Limb (tissue), 2 donors: Measurements from ENCODE around the gene TLK1.
A peak's percentile ranks its signal among the peaks of the same experiment; 100 is the strongest.
"Not testable (repeated sequence)": the region's sequence is repeated elsewhere in the genome, so short reads cannot be mapped to it uniquely, and the experiment has no call there.

Experiments
- DNase-seq, 2 donors: peaks; one replicate each; pipeline ENCODE4 v3.0.0-alpha.2; 2016; ENCODE audit errors: extremely low spot score in 2 of 2

The TLK1 gene

DNA sequence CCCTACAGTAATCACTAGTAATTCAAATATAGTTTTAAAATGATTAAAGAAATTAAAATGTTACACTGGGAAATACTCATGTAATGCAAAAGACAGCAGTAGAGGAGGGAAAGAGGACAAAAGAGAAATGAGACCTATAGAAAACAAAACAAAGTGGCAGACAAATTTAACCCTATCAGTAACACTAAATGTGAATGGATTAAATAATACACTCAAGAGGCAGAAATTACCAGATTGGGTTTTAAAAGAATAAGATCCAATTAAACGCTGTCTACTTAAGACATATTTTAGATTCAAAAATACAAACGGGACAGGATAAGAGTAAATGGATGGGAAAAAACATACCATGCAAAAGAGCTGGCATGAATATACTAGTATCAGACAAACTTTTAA, 17.0 kb downstream of the TLK1 start:
- no peak for DNase-seq

DNA sequence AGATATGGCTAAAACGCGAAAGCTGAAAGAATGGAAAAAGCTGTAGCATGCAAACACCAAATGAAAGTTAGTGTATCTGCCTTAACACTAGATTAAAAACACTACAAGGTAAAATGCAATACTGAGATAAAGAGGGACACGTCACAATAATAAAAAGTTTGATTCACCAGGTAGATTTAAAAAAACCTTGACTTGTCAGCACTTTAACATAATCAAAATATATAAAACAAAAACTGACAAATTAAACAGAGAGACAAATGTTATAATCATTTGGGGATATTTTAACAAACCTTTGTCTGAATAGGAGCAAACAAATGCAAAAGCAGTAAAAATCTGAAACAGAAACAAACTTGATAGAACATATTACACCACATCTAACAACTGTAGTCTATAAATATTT, 18.3 kb downstream of the TLK1 start:
- DNase-seq = no peak

DNA sequence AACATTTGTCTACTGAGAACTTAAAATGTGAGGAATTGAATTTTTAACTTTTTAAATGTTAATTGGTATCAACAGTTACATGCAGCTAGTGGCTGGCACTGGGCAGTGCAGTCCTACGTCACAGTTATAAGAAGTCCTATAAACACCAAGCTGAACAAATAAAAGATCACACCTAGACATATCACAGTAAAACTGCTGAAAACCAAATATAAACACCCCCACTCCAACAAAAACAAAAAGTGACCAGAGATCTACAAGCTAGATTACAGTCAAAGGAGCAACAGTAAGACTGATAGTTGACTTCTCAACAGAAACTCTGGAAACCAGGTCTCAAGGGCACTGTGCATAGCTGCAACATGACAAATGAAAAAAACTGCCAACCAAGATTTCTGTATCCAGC, 19.4 kb downstream of the TLK1 start:
- no peak for DNase-seq

DNA sequence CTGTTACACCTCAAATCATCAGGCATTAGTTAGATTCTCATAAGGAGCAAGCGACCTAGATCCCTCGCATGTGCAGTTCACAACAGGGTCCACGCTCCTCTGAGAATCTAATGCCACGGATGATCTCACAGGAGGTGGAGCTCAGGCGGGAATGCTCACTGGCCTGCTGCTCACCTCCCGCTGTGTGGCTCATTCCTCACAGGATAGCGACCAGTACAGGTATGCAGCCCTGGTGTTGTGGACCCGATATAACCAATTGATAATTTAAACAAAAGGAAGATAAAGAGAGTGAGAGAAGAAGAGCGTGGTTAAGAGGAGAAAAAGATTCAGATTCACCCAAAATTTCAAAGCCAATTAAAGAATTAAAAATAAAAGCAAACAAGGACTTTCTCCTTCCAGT, 20.8 kb downstream of the TLK1 start:
- DNase-seq = no peak

DNA sequence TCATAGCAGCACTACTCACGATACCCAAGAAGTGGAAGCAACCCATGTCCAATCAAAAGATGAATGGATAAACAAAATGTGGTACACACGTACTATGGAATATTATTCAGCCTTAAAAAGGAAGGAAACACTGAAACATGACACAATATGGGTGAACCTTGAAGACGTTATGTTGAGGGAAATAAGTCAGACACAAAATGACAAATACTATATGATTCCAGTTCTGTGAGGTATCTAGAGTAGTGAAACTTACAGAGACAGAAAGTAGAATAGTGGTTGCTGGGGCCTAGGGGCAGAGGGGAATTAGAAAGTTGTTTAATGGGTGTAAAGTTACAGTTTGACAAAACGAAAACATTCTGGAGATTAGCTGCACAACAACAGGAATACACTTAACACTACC, 24.7 kb downstream of the TLK1 start:
- DNase-seq = no peak

DNA sequence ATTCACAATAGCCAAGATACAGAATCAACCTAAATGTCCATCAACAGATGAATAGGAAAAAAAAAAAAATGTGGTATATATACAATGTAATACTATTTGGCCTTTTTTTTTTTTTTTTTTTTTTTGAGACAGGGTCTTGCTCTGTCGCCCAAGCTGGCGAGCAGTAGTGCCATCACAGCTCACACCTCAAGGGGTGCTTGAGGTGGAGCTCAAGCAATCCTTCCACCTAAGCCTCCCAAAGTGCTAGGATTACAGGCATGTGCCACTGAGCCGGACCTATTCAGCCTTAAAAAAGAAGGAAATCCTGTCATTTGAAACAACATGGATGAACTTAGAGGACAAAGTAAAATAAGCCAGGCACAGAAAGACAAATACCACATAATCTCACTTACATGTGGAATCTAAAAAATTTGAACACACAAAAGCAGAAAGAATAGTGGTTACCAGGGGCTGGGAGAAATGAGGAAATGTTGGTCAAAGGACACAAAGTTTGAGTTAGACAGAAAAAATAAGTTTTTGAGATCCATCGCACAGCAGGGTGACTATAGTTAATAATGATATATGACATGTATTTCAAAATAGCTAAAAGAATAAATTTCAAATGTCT, 26.0 kb downstream of the TLK1 start:
- DNase-seq = no peak

DNA sequence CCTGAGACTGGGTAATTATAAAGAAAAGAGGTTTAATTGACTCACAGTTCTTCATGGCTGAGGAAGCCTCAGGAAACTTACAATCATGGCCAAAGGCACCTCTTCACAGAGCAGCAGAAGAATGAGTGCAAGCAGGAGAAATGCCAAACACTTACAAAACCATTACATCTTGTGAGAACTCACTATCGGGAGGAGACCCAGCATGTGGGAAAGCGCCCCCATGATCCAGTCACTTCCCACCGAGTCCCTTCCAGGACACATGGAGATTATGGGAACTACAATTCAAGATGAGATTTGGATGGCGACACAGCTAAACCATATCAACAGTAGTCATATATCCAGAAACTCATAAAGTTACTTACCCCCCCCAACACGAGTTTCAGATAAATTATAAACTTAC, 28.6 kb downstream of the TLK1 start:
- DNase-seq = no peak

DNA sequence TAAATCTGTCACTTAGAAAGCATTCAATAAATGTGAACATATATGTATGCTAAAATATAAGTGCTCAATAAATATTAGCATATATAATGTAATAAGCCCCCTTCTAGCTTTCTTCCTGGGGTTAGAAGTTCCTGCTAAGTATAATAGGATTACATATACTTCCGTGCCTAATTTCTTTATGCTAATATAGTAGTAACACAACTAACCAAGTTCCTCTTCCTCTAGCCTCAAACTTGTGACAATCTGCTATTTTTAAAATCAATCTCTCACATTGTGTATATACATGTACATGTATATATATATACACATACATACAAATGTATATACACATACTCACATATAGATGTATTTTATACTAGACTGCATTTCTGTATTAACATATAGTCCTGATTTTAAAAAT, 32.2 kb downstream of the TLK1 start:
- no peak for DNase-seq

DNA sequence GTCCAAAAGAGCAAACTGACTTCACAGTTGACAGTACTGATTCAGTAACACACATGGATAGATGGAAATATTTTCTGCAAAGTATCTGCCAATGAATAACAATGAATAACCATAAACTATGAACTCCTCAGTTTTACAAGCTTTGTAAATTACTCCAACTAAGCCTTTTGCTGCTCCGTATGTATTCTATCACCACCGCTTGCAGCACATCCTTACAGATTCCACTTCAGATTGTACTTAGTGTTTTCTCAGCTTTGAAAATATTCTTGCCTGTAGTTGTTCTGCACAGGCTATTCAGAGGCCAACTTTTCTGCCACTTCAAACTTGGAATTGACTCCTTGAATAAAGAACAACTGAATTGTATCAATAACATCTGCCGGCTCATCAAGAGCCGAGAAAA, 36.2 kb downstream of the TLK1 start:
- no peak for DNase-seq

DNA sequence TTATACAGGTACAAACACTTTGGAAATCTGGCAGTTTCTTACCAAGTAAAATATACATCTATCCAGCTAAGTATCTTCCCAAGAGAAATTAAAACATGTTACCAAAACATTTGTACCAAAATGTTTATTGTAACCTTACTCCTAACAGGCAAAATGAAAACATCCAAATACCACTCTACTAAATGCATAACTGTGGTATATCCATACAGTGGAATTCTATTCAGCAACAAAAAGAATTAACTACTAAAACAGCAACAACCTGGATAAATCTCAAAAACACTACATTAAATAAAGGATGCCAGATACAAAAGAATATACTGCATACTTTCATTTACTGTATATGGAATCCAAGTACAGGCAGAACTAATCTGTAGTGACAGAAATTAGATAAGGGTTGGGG, 51.1 kb downstream of the TLK1 start:
- DNase-seq = no peak

DNA sequence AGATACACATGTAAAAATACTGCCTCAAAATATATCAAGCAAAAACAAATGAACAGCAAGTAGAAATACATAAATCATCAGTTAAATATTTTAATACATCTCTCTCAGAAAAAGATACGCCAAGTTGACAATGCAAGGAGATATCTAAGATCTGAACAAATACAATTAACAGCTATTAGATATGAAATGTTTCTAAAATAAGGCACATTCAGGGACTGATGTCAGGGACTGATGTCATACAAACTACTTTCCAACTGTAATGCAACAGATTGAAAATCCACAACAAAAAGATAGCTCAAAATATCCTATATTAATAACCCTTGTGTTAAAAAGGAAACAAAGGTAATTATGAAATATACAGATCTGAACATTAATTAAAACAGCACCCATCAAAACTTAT, 51.7 kb downstream of the TLK1 start:
- no peak for DNase-seq

DNA sequence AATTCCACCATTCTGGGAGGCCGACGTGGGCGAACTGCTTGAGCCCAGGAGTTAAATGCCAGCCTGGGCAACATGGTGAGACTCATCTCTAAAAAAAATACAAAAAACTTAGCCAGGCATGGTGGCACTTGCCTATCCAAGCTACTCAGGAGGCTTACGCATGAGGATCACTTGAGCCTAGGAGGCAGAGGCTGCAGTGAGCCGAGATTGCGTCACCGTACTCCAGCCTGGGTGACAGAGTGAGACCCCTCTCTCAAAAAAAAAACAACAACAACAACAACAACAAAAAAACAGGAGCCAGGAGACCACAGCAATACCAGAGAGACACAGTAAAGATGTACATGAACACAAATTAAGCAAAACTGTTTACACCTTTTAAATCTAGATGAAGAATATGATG, 52.9 kb downstream of the TLK1 start:
- DNase-seq = no peak

DNA sequence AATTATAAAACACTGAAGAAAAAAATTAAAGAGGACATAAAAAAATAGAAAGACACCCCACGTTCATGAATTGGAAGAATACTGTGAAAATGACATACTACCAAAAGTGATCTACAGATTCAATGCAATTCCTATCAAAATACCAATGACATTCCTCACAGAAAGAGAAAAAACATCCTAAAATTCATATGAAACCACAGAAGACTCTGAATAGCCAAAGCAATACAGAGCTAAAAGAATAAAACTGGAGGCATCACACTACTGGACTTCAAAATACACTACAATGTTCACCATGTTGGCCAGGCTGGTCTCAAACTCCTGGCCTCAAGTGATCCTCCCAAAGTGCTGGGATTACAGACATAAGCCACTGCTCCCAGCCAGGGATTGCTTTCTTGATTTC, 56.3 kb downstream of the TLK1 start:
- DNase-seq = no peak

DNA sequence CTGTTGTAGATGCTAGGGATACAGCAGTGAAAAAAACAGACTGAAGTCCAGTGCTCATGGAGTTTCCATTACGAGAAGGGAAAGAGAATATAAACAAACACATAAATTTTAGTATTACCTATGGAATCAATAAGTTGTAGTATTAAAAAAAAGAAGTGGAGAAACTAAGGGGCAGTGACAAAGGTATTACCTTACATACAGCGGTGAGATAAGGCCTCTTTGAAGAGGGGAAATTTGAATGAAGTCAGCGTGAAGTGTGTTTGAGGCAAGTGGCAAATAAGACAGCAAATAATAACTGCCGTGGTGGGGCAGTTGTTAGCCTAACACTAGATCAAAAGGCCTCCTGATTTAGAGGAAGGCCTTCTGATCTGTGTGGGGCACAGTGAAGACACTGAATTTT, 57.9 kb downstream of the TLK1 start:
- DNase-seq = no peak

DNA sequence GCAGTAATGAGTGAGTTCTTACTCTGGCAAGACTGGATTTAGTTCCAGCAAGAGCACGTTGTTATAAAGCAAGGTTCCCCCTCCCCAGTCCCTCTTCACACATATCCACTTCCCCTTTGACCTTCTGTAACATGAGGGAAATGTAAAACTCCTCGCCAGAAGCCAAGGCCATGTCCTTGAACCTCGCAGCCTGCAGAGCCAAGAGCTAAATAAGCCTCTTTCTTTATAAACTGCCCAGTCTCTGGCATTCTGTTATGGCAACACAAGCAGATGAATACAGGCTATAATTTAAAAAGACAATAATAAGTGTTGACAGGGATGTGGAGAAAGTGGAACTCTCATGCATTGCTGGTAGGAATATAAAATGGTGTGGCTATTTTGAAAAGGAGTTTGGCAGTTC, 60.3 kb downstream of the TLK1 start:
- no peak for DNase-seq

DNA sequence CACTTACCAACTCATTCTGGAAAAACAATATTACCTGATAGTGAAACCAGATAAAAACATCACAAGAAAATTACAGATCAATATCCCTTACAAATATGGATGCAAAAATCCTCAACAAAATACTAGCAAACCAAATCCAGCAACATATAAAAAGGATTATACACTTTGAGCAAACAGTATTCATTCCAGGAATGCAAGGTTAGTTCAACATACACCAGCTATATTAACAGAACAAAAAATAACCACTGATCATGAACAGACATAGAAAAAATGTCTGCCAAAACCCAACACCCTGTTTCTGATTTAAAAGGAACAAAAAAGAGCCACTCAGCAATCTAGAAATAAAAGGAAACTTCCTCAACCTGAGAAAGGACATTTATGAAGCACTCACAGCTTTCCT, 62.1 kb downstream of the TLK1 start:
- DNase-seq = no peak

DNA sequence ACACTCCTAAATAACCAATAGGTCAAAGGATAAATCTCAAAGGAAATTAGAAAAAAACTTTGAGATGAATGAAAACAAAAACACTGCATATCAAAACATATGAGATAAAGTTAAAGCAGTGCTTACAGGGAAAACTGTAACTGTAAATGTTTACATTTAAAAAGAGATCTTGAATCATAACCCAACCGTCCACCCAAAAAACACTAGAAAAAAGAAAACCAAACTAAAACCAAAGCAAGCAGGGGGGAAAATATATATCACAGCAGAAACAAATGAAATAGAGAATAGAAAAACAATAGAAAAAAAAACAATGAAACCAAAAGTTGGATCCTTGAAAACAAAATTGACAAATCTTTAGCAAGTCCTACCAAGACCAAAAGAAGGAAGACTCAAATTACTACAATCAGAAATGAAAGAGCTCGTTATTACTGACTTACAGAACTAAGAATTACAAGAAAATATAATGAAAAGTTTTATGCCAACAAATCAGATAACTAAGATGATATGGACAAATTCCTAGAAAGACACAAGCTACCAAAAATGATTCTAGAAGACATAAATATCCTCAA, 65.6 kb downstream of the TLK1 start:
- DNase-seq = no peak

DNA sequence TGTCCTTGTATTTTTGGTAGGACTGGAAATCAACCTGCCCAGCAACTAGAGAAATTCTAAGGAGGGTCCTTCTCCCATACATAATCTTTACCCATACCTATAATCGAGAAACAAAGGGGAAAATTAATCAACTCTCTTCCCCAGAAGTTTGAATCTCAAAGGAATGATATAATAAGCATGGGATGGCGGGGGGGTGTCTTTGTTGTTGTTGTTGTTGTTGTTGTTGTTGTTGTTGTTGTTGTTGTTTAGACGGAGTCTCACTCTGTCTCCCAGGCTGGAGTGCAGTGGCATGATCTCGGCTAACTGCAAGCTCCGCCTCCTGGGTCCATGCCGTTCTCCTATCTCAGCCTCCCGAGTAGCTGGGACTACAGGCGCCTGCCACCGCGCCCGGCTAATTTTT, 69.2 kb downstream of the TLK1 start:
- DNase-seq = not testable (repeated sequence)

DNA sequence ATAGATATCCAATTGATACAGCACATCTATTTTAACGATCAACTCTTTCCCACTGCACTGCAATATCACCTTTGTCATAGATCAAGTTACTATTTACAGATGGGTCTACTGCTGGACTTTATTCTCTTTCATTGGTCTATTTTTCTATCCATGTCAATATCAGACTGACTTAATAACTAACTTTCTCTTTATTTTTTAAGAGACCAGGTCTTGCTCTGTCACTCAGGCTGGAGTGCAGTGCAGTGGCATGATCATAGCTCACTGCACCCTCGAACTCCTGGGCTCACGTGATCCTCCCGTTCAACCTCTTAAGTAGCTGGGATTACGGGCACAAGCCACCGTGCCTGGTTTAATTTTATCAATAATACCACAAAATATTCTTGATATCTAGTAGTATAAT, 71.2 kb downstream of the TLK1 start:
- DNase-seq = no peak

DNA sequence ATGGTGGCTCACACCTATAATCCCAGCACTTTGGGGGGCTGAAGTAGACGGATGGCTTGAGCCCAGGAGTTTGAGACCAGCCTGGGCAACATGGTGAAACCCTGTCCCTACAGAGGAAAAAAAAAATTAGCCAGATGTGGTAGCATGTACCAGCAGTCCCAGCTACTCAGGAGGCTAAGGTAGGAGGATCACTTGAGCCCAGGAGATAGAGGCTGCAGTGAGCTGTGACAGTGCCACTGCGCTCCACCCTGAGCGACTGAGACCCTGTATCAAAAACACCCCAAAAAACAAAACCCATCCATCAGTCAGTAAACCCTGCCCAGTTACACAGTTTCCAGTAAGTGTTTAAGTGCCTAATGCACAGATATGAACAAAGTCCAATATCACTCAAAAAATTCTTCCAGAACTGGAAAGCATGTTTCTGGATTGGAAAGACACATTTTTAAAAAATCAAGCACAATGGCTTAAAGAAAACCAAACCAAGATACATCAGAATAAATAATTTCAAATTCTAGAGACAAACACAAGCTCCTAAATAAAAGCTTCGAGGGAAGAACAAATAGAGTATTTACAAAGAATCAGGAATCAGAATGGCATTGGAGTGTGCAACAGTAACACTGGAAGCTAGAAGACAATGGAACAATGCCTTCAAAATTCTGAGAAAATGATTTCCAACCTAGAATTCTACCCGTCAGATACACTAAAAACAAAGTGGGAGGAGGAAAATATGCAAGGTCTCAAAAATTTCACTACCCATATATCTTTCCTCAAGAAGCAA, 72.4 kb downstream of the TLK1 start:
- DNase-seq = no peak

DNA sequence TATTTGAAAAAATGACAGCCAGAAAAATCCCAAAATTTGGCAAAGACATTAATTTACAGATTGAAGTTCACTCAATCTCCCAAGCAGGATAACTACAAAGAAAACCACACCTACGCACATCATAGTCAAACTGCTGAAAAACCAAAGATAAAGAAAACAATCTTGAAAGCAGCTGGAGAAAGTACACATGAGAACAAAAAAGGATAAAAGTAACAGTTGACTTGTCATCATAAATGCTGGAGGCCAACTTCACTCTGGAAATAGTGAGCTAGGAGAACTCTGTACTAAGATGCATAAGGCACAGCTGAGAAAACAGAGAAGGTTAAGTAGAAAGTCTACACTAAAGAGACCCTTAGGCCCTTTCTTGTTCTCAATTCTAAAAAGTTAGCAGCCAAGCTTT, 73.1 kb downstream of the TLK1 start:
- no peak for DNase-seq

DNA sequence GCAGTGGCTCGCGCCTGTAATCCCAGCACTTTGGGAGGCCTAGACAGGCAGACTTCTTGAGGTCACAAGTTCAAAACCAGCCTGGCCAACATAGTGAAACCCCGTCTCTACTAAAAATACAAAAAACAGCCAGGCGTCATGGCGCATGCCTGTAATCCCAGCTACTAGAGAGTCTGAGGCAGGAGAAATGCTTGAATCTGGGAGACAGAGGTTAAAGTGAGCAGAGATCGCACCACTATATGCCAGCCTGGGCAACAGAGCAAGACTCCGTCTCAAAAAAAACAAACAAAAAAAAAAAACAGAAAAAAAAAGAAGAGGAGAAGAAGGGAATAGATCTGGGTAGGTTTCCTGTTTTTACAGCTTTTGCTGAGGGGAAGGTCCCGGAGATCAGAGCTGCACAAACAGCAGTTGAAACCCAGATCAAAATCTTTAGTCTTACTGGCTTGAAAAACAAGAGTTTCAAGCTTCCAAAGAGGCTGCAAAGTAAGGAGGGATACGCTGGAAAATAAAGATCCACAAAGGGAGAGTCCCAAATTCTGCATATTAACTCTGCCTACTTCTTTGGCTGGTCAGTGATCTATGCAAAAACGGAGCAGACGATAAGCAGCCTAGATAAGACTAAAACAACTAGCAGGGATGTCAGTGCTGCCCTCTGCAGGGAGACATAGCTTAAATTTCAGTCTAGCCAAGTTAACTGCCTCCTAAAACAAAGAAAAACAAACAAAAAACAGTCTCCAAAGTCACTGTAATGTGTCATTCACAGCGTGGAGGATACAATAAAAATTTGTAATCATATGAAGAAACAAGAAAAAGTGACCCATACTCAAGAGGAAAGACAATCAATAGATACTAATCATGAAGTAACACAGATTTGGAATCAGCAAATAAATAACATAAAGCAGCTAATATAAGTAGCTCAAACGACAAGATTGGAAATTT, 74.1 kb downstream of the TLK1 start:
- peak; percentile 8 to 40 for DNase-seq
